ENCODE data around the gene UNKL. TPM values are rescaled to one million over a fixed set of nuclear protein-coding genes. Genes with fewer than 3 reads are reported as not detected.

Gene UNKL
- total RNA-seq, 1 experiment from 2014 or later: 32.0 TPM

GRCh38 chr16:1345651-1346421 is 68.7 kb downstream of the UNKL start:
- no peak overlapping the region for H2AFZ ChIP-seq (ENCODE audit: low read length)
- no peaks in the 10 kb centered on the region for H3K23me2 ChIP-seq (ENCODE audit: insufficient read length, low read depth, low read length, poor library complexity, severe bottlenecking)
- no peak overlapping the region for H3K4me2 ChIP-seq (ENCODE audit: insufficient read depth, insufficient read length, low read length)
- no peak overlapping the region for H4K91ac ChIP-seq (ENCODE audit: insufficient read length, low read depth, low read length)
- no peak overlapping the region for H2BK20ac ChIP-seq (ENCODE audit: low read depth, low read length, poor library complexity, severe bottlenecking)
- Mint-ChIP-seq H3K9me3 (no peaks in the 10 kb centered on the region), H3K4me1 (peaks cover 6 to 7% of the 10 kb centered on the region in 2 experiments), H3K4me3 (no peak overlapping the region), H3K27ac (no peak overlapping the region), H3K36me3 (ENCODE audit: insufficient read depth in 1 of 3, low read depth in 3 of 3) (peaks cover 3 to 18% (median 12%) of the 10 kb centered on the region in 3 experiments; a peak in 5 of 7 replicates), H3K27me3 (ENCODE audit: low read depth) (peaks cover 11% of the 10 kb centered on the region)
- no peak overlapping the region for H3K23ac ChIP-seq (ENCODE audit: insufficient read length, low read depth, low read length)
- H3K79me1 ChIP-seq (ENCODE audit: insufficient read depth, low read depth, low read length, poor library complexity, severe bottlenecking): no peaks in the 10 kb centered on the region
- TF ChIP-seq CTCF (conservative IDR thresholded peaks at IDR 0.05): no peak
- H3T11ph ChIP-seq (ENCODE audit: low read length): no peak overlapping the region
- H2AK5ac ChIP-seq (ENCODE audit: insufficient read length, low read length): no peak overlapping the region
- H3K18ac ChIP-seq (ENCODE audit: insufficient read length, low read depth, low read length): no peak overlapping the region
- no peak overlapping the region for H4K5ac ChIP-seq (ENCODE audit: insufficient read length, low read depth, low read length)
- no peak overlapping the region for H2BK5ac ChIP-seq (ENCODE audit: insufficient read length, low read length)
- no peaks in the 10 kb centered on the region for H3K27me3 ChIP-seq (ENCODE audit: insufficient read depth, low read length)
- H3K4ac ChIP-seq (ENCODE audit: low read depth, low read length): no peak overlapping the region
- no peaks in the 10 kb centered on the region for H3K79me2 ChIP-seq (ENCODE audit: insufficient read depth, low read length)
- H3K27ac ChIP-seq (ENCODE audit: insufficient read length, low read depth, low read length): no peak overlapping the region
- H3K4me1 ChIP-seq (ENCODE audit: insufficient read depth, low read length): no peaks in the 10 kb centered on the region
- H3K14ac ChIP-seq (ENCODE audit: insufficient read depth, low read length): no peak overlapping the region
- no peak for DNase-seq
- H4K20me1 ChIP-seq (ENCODE audit: control insufficient read depth, insufficient read depth, insufficient read length): no peaks in the 10 kb centered on the region
- no peak overlapping the region for H3K56ac ChIP-seq (ENCODE audit: insufficient read length, low read depth, low read length)
- no peak overlapping the region for H2BK15ac ChIP-seq (ENCODE audit: low read depth, low read length)
- H3K9me3 ChIP-seq (ENCODE audit: control insufficient read depth, low read depth, low read length): no peaks in the 10 kb centered on the region
- no peak overlapping the region for H4K8ac ChIP-seq (replicated peaks; ENCODE audit: insufficient read length, low read depth, low read length)
- H3K9ac ChIP-seq (ENCODE audit: extremely low read depth, insufficient read length, low read length): no peak overlapping the region
- no peak overlapping the region for H2BK120ac ChIP-seq (ENCODE audit: low read depth, low read length, poor library complexity, severe bottlenecking)
- H2BK12ac ChIP-seq (ENCODE audit: insufficient read length, low read depth, low read length): no peak overlapping the region
- WGBS (ENCODE audit: extremely low coverage, insufficient read length, low lambda C conversion rate): no CpG with 5 or more reads among the region's 31 CpGs
